Neutrophil (primary cell): ENCODE results near the gene GUCD1.
"Not testable (repeated sequence)": the region's sequence is repeated elsewhere in the genome, so short reads cannot be mapped to it uniquely, and the experiment has no call there.

ENCODE experiments used
- H3K27ac ChIP-seq: fragments of 200-600 bp; sonication (generic); 2 replicates; pipeline ENCODE4 v1.5.1; 2016; ENCODE audit warnings: mild to moderate bottlenecking, moderate library complexity
- H3K27me3 ChIP-seq: fragments of 200-600 bp; sonication (generic); 2 replicates; pipeline ENCODE4 v1.6.0; 2016; ENCODE audit warnings: mild to moderate bottlenecking
- H3K36me3 ChIP-seq: fragments of 200-600 bp; sonication (generic); 2 replicates; pipeline ENCODE4 v1.5.1; 2017
- H3K4me1 ChIP-seq, 2 experiments: fragments of 200-600 bp in 1 of 2; sonication (generic) in 1 of 2; 1 replicate in 1 of 2; 2 replicates in 1 of 2; pipeline versions ENCODE4 v1.5.1 to v1.6.1; 2013 to 2016; ENCODE audit warnings: low read depth in 1 of 2, low read length in 1 of 2, mild to moderate bottlenecking in 1 of 2, moderate library complexity in 1 of 2; ENCODE audit not compliant: control insufficient read depth in 1 of 2, insufficient read depth in 1 of 2
- H3K4me3 ChIP-seq, 2 experiments: fragments of 200-600 bp in 1 of 2; sonication (generic) in 1 of 2; 1 replicate in 1 of 2; 2 replicates in 1 of 2; pipeline ENCODE4 v1.5.1; 2013 to 2016; ENCODE audit warnings: low read depth in 1 of 2, low read length in 1 of 2, mild to moderate bottlenecking in 1 of 2, moderate library complexity in 1 of 2
- H3K9me3 ChIP-seq: fragments of 200-600 bp; sonication (generic); 2 replicates; pipeline ENCODE4 v1.5.1; 2016
- CTCF ChIP-seq: fragments of 200-600 bp; sonication (generic); IDR thresholded peaks from 2 replicates; pipeline ENCODE4 v1.5.1; 2016; ENCODE audit warnings: antibody characterized with exemption

GUCD1 gene

GRCh38 chr22:24541681-24542515, 13.0 kb downstream of the GUCD1 start:
- H3K36me3 ChIP-seq, result peaks cover 77% of the 10 kb centered on the region

GRCh38 chr22:24540470-24540869, 14.5 kb downstream of the GUCD1 start:
- TF ChIP-seq CTCF, result no peak
- H3K9me3 ChIP-seq, result no peaks in the 10 kb centered on the region
- no peak overlapping the region for H3K4me3 ChIP-seq
- H3K27ac ChIP-seq, result peak overlapping the region; percentile 92
- H3K27me3 ChIP-seq, result no peaks in the 10 kb centered on the region
- peaks cover 31 to 33% of the 10 kb centered on the region in 2 experiments for H3K4me1 ChIP-seq
- peaks cover 76% of the 10 kb centered on the region for H3K36me3 ChIP-seq

More at GRCh38 chr22:24541681-24542515, 13.0 kb downstream of the GUCD1 start:
- Histone ChIP-seq H3K9me3 (no peaks in the 10 kb centered on the region), H3K4me1 (peaks cover 31 to 33% of the 10 kb centered on the region in 2 experiments), H3K4me3 (peak overlapping the region; percentile 33 to 42), H3K27me3 (no peaks in the 10 kb centered on the region), H3K27ac (peak overlapping the region; percentile 92)
- TF ChIP-seq CTCF, result no peak

- Histone ChIP-seq H3K9me3 (no peaks in the 10 kb centered on the region), H3K4me1 (peaks cover 7 to 8% of the 10 kb centered on the region in 2 experiments), H3K4me3 (no peak overlapping the region), H3K36me3 (peaks cover 45% of the 10 kb centered on the region), H3K27me3 (no peaks in the 10 kb centered on the region), H3K27ac (no peak overlapping the region)
- no peak for TF ChIP-seq CTCF
Observed at GRCh38 chr22:24536089-24536488, 18.8 kb downstream of the GUCD1 start.

GRCh38 chr22:24535348-24535747, 19.6 kb downstream of the GUCD1 start:
- Histone ChIP-seq H3K27ac (no peak overlapping the region), H3K9me3 (no peaks in the 10 kb centered on the region), H3K36me3 (peaks cover 38% of the 10 kb centered on the region), H3K4me3 (no peak overlapping the region), H3K4me1 (peaks cover 0 to 1% of the 10 kb centered on the region in 2 experiments), H3K27me3 (no peaks in the 10 kb centered on the region)
- no peak for TF ChIP-seq CTCF

- no peak for TF ChIP-seq CTCF
- Histone ChIP-seq H3K4me1 (no peaks in the 10 kb centered on the region), H3K4me3 (no peak overlapping the region), H3K9me3 (no peaks in the 10 kb centered on the region), H3K27me3 (no peaks in the 10 kb centered on the region), H3K27ac (no peak overlapping the region), H3K36me3 (peaks cover 29% of the 10 kb centered on the region)
Observed at GRCh38 chr22:24532075-24532474, 22.9 kb downstream of the GUCD1 start.

- H3K9me3 ChIP-seq, H3K4me1 ChIP-seq, H3K27me3 ChIP-seq, H3K27ac ChIP-seq, H3K4me3 ChIP-seq: not testable (repeated sequence)
- H3K36me3 ChIP-seq, result peaks cover 30% of the 10 kb centered on the region
Observed at GRCh38 chr22:24530968-24531367, 24.0 kb downstream of the GUCD1 start.
